OCI-LY1 (cell line): ENCODE data around the gene ZP1.

Experiments
- H2AFZ ChIP-seq: fragments of 200-600 bp; sonication (generic), shearing (Covaris generic); 2 replicates; pipeline ENCODE4 v1.6.0; 2014; ENCODE audit warnings: antibody characterized with exemption, mild to moderate bottlenecking, low read length
- H3F3A ChIP-seq: fragments of 200-600 bp; sonication (generic), shearing (Covaris generic); 2 replicates; pipeline ENCODE4 v1.6.0; 2014; ENCODE audit warnings: mild to moderate bottlenecking, antibody characterized with exemption, low read length, moderate library complexity; ENCODE audit not compliant: insufficient read depth
- H3K27ac ChIP-seq: fragments of 200-600 bp; sonication (generic); 2 replicates; pipeline ENCODE4 v1.5.1; 2014; ENCODE audit warnings: low read length, mixed run types, mild to moderate bottlenecking, low read depth; ENCODE audit not compliant: poor library complexity, severe bottlenecking
- H3K27me3 ChIP-seq: fragments of 200-600 bp; sonication (generic); 2 replicates; pipeline ENCODE4 v1.6.0; 2014; ENCODE audit warnings: antibody characterized with exemption, mild to moderate bottlenecking, low read length, moderate library complexity; ENCODE audit not compliant: insufficient read depth
- H3K36me3 ChIP-seq: fragments of 200-600 bp; sonication (generic); 2 replicates; pipeline ENCODE4 v1.6.1; 2014; ENCODE audit warnings: mild to moderate bottlenecking, antibody characterized with exemption, low read length, moderate library complexity, mixed read lengths; ENCODE audit not compliant: insufficient read depth
- H3K4me1 ChIP-seq: fragments of 200-600 bp; sonication (generic); 2 replicates; pipeline ENCODE4 v1.5.1; 2014; ENCODE audit warnings: mild to moderate bottlenecking, low read length, moderate library complexity; ENCODE audit not compliant: insufficient read depth, severe bottlenecking
- H3K4me2 ChIP-seq: fragments of 200-600 bp; sonication (generic), shearing (Covaris generic); 2 replicates; pipeline ENCODE4 v1.6.1; 2014; ENCODE audit warnings: low read length
- H3K4me3 ChIP-seq: fragments of 200-600 bp; sonication (generic); 2 replicates; pipeline ENCODE4 v1.5.1; 2014; ENCODE audit warnings: low read length, low read depth, mild to moderate bottlenecking, mixed read lengths; ENCODE audit not compliant: poor library complexity, severe bottlenecking
- H3K79me2 ChIP-seq: fragments of 200-600 bp; shearing (Covaris generic); 2 replicates; pipeline ENCODE4 v1.6.1; 2016; ENCODE audit warnings: mixed run types, low read length, mixed read lengths; ENCODE audit not compliant: insufficient read depth
- H3K9ac ChIP-seq: fragments of 200-600 bp; sonication (generic), shearing (Covaris generic); 2 replicates; pipeline ENCODE4 v1.6.1; 2014; ENCODE audit warnings: mild to moderate bottlenecking, low read length, mixed read lengths
- H3K9me2 ChIP-seq: fragments of 200-600 bp; sonication (generic), shearing (Covaris generic); 2 replicates; pipeline ENCODE4 v1.6.1; 2014; ENCODE audit warnings: low read depth, mild to moderate bottlenecking, low read length, mixed read lengths
- H3K9me3 ChIP-seq: fragments of 200-600 bp; shearing (Covaris generic); 2 replicates; pipeline ENCODE4 v1.6.1; 2014; ENCODE audit warnings: low read length, mixed read lengths
- H4K20me1 ChIP-seq: fragments of 200-600 bp; sonication (generic), shearing (Covaris generic); 2 replicates; pipeline ENCODE4 v1.6.0; 2016; ENCODE audit warnings: mild to moderate bottlenecking, low read length; ENCODE audit not compliant: insufficient read depth
- CTCF ChIP-seq: fragments of 200-600 bp; sonication (generic), shearing (Covaris generic); IDR thresholded peaks from 2 replicates; pipeline ENCODE4 v1.5.1; 2017; ENCODE audit warnings: mild to moderate bottlenecking, antibody characterized with exemption, low read length, moderate library complexity, mixed read lengths
- EZH2 ChIP-seq: fragments of 200-600 bp; sonication (generic), shearing (Covaris generic); IDR thresholded peaks from 2 replicates; pipeline ENCODE4 v1.8.0; 2017; ENCODE audit warnings: borderline replicate concordance, mixed run types, mild to moderate bottlenecking, antibody characterized with exemption, low read length, moderate library complexity, mixed read lengths

The ZP1 gene

GRCh38 chr11:60869451-60869825 lies 2.1 kb downstream of the ZP1 start:
- H2AFZ ChIP-seq = no peak overlapping the region
- no peak overlapping the region for H3K4me3 ChIP-seq
- H3K9me2 ChIP-seq = no peaks in the 10 kb centered on the region
- no peaks in the 10 kb centered on the region for H3K27me3 ChIP-seq
- no peak overlapping the region for H3K27ac ChIP-seq
- no peaks in the 10 kb centered on the region for H3K9me3 ChIP-seq
- H3K79me2 ChIP-seq = no peaks in the 10 kb centered on the region
- H3K4me2 ChIP-seq = no peak overlapping the region
- H3K9ac ChIP-seq = no peak overlapping the region
- no peaks in the 10 kb centered on the region for H4K20me1 ChIP-seq
- TF ChIP-seq CTCF = no peak
- no peak for TF ChIP-seq EZH2
- no peaks in the 10 kb centered on the region for H3F3A ChIP-seq
- no peaks in the 10 kb centered on the region for H3K36me3 ChIP-seq
- no peaks in the 10 kb centered on the region for H3K4me1 ChIP-seq

- no peak for TF ChIP-seq EZH2
- no peak for TF ChIP-seq CTCF
- no peaks in the 10 kb centered on the region for H3K4me1 ChIP-seq
- H3K9ac ChIP-seq = no peak overlapping the region
- H3F3A ChIP-seq = no peaks in the 10 kb centered on the region
- no peaks in the 10 kb centered on the region for H3K9me3 ChIP-seq
- no peak overlapping the region for H3K27ac ChIP-seq
- H4K20me1 ChIP-seq = no peaks in the 10 kb centered on the region
- H3K79me2 ChIP-seq = no peaks in the 10 kb centered on the region
- no peak overlapping the region for H3K4me3 ChIP-seq
- no peaks in the 10 kb centered on the region for H3K27me3 ChIP-seq
- no peaks in the 10 kb centered on the region for H3K36me3 ChIP-seq
- no peak overlapping the region for H3K4me2 ChIP-seq
- no peaks in the 10 kb centered on the region for H3K9me2 ChIP-seq
- no peak overlapping the region for H2AFZ ChIP-seq
Observed at GRCh38 chr11:60870276-60870675, 2.9 kb downstream of the ZP1 start.

GRCh38 chr11:60870733-60871377 lies 3.5 kb downstream of the ZP1 start:
- H3K4me1 ChIP-seq = no peaks in the 10 kb centered on the region
- no peaks in the 10 kb centered on the region for H3K9me3 ChIP-seq
- H3K9ac ChIP-seq = no peak overlapping the region
- TF ChIP-seq EZH2 = no peak
- no peak for TF ChIP-seq CTCF
- no peaks in the 10 kb centered on the region for H3K79me2 ChIP-seq
- no peak overlapping the region for H3K4me3 ChIP-seq
- no peak overlapping the region for H2AFZ ChIP-seq
- H3K36me3 ChIP-seq = no peaks in the 10 kb centered on the region
- no peaks in the 10 kb centered on the region for H3F3A ChIP-seq
- H3K27me3 ChIP-seq = no peaks in the 10 kb centered on the region
- H3K9me2 ChIP-seq = no peaks in the 10 kb centered on the region
- H3K27ac ChIP-seq = no peak overlapping the region
- H3K4me2 ChIP-seq = no peak overlapping the region
- H4K20me1 ChIP-seq = no peaks in the 10 kb centered on the region
